Right cardiac atrium (tissue), 5 donors: ENCODE results near the gene NUP205. TPM values are rescaled to one million over a fixed set of nuclear protein-coding genes. Genes with fewer than 3 reads are reported as not detected.
A peak's percentile ranks its signal among the peaks of the same experiment; 100 is the strongest.
"Not testable (repeated sequence)": the region's sequence is repeated elsewhere in the genome, so short reads cannot be mapped to it uniquely, and the experiment has no call there.

Experiments used
- ATAC-seq, 2 donors: fragments of 200-7000 bp; cut with Tn5 transposase; one replicate each; pipeline versions ENCODE4 v1.8.0 to v1.9.1; 2020; ENCODE audit warnings: moderate library complexity in 2 of 2, mild to moderate bottlenecking in 1 of 2
- DNase-seq, 3 donors: peaks; one replicate each; pipeline ENCODE4 v3.0.0-alpha.2; 2020
- H3K27ac ChIP-seq: one replicate; pipeline ENCODE4 v1.5.1; 2013; ENCODE audit warnings: mild to moderate bottlenecking, low read length, control low read depth, moderate library complexity
- H3K27me3 ChIP-seq: one replicate; pipeline ENCODE4 v1.6.1; 2013; ENCODE audit not compliant: control insufficient read depth, insufficient read depth
- H3K4me1 ChIP-seq: one replicate; pipeline ENCODE4 v1.6.1; 2013; ENCODE audit warnings: low read length; ENCODE audit not compliant: control insufficient read depth, insufficient read depth
- H3K4me3 ChIP-seq: one replicate; pipeline ENCODE4 v1.5.1; 2013; ENCODE audit warnings: low read length, control low read depth
- H3K9me3 ChIP-seq: one replicate; pipeline ENCODE4 v1.6.1; 2013; ENCODE audit warnings: low read length; ENCODE audit not compliant: control insufficient read depth
- WGBS: extraction: QIAGEN DNeasy Blood & Tissue Kit; methylation state at CpG from one replicate; pipeline ENCODE4 v1.1.7; 2013; 5-methylcytosine and 5-hydroxymethylcytosine counted together
- intact Hi-C, 4 donors: fragments of 100-400 bp; cut with DNase I; formaldehyde crosslinking; loops; one replicate each; pipeline versions ENCODE4 v1.11.0 to v1.14.0; 2022 to 2023
- polyA plus RNA-seq: library from polyadenylated mRNA; stranded (reverse); fragments of 200-250 nt; gene quantifications from one replicate; pipeline ENCODE4 v1.2.3, GENCODE V29; 2013
- total RNA-seq, 4 donors: library from RNA; stranded (reverse); fragmentation: NEBNext Ultra II Directional; extraction: Animal tissue kit (Norgen Biotek cat#: 25700); gene quantifications; one replicate each; pipeline ENCODE4 v1.2.1, GENCODE V29; 2021
- donor health status: healthy with polysubstance abuse.
- donor health status: DM: no; HTN: yes; CAD: no.
- donor health status: DM: no; HTN: no; CAD: no.
- donor health status: DM: no; HTN: yes; CAD: no; lungs with severe emphysema.
- donor health status: DM: yes; HTN: yes; CAD: no.

The NUP205 gene
- total and polyA plus RNA-seq, 5 donors, result 12.2 to 22.1 (median 17.9) TPM

GRCh38 chr7:135684699-135685098, 127.0 kb downstream of the NUP205 start:
- ATAC-seq, result peak in 1 of 2 donors; percentile 19
- Histone ChIP-seq H3K9me3 (no peaks in the 10 kb centered on the region), H3K4me3 (no peak overlapping the region), H3K27me3 (no peaks in the 10 kb centered on the region), H3K27ac (no peak overlapping the region), H3K4me1 (peaks cover 13% of the 10 kb centered on the region)
- 80% methylated on average over 5 of the region's 5 CpGs for WGBS
- intact Hi-C loops, result loop anchor here in 1 of 4 donors (10.0 kb wide), 1 partner anchor 110 kb away; no protein-coding TSS in a partner anchor
- no peak for DNase-seq

- intact Hi-C loops, result loop anchor here in 1 of 4 donors (10.0 kb wide), 1 partner anchor 109 kb away; no protein-coding TSS in a partner anchor
- WGBS, result 81% methylated on average over 9 of the region's 9 CpGs
- Histone ChIP-seq H3K9me3 (no peaks in the 10 kb centered on the region), H3K27me3 (no peaks in the 10 kb centered on the region), H3K4me1 (peaks cover 13% of the 10 kb centered on the region), H3K27ac (no peak overlapping the region), H3K4me3 (no peak overlapping the region)
- ATAC-seq (no peak), DNase-seq (no peak)
Observed at GRCh38 chr7:135685306-135686084, 127.8 kb downstream of the NUP205 start.

DNA sequence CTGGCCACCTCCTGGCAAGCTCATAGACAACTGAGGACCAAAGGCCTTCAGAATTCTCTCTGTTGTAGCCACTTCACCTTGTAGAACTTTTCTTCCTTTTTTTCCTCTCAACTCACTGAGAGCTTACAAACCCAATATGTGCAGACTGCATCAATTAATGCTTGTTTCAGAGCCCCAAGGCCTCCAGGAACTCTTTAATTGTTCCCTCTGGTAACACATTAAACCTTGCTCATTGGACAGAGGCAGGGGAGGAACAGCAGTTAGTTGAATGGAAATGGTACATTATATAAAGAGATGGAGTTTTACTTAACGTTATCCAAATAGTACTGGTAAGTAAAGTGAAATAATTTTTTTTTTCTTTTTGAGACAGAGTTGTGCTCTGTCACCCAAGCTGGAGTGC, 129.7 kb downstream of the NUP205 start:
- Histone ChIP-seq H3K27ac (no peak overlapping the region), H3K27me3 (no peaks in the 10 kb centered on the region), H3K4me3 (no peak overlapping the region), H3K4me1 (peaks cover 6% of the 10 kb centered on the region), H3K9me3 (no peaks in the 10 kb centered on the region)
- intact Hi-C loops, result loop anchor here in 1 of 4 donors (10.0 kb wide), 1 partner anchor 107 kb away; no protein-coding TSS in a partner anchor
- 0% methylated on average over 1 of the region's 1 CpG for WGBS
- DNase-seq (no peak), ATAC-seq (no peak)

DNA sequence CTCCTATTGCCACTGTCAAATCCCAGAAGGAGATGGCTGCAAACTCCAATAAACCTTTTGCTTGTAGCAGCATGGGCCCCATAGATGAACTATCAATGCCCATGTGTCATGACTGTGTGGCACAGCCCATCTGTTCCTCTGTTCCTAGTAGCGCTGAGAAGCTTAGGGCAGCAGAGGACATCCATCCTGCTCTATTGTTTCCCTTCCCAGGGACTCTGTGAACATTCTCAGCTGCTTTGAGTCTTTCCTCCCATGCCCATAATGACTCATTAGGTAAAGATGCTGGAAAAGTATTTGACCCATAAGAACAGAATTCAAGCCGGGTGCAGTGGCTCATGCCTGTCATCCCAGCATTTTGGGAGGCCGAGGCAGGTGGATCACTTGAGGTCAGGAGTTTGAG, 132.8 kb downstream of the NUP205 start:
- Histone ChIP-seq H3K4me3 (no peak overlapping the region), H3K27me3 (no peaks in the 10 kb centered on the region), H3K27ac (no peak overlapping the region), H3K4me1 (no peaks in the 10 kb centered on the region), H3K9me3 (no peaks in the 10 kb centered on the region)
- no peak for DNase-seq
- WGBS, result 97% methylated on average over 3 of the region's 3 CpGs
- ATAC-seq, result no peak
- intact Hi-C loops, result no loop called here

DNA sequence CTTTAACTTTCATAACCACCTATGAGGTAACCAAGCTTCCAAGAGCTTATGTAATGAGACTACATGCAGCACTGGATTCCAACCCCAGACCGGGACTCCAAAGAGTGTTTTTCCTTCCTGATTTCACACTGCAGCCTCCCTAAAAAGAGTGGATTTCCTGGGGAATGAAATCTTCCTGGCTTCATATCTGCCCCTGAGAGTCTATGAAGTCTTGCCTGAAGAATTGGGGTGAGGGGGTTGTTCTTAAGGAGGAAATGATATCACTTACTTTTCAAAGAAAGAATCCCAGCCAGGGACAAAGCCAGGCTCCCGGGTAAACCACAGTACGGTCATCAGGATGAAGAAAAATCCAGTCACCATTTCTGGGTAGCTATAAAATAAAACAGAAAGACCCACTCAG, 134.3 kb downstream of the NUP205 start:
- DNase-seq (no peak), ATAC-seq (no peak)
- 68% methylated on average over 3 of the region's 3 CpGs for WGBS
- no peaks in the 10 kb centered on the region for H3K9me3 ChIP-seq
- H3K4me1 ChIP-seq, result no peaks in the 10 kb centered on the region
- no peak overlapping the region for H3K4me3 ChIP-seq
- no peaks in the 10 kb centered on the region for H3K27me3 ChIP-seq
- intact Hi-C loops, result no loop called here
- H3K27ac ChIP-seq, result no peak overlapping the region

DNA sequence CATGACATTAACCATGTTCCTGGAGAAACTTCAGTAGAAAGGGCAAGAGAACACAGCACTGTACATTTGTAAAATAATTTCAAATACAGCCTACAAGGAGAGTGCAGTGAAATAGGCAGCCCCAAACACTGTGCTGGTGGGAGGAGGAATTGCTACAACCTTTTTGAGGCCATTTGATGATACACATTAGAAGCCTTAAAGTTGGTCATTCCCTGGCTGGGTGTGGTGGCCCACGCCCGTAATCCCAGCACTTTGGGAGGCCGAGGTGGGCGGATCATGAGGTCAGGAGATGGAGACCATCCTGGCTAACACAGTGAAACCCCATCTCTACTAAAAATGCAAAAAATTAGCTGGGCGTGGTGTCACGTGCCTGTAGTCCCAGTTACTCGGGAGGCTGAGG, 134.9 kb downstream of the NUP205 start:
- H3K27me3 ChIP-seq, H3K4me3 ChIP-seq, H3K4me1 ChIP-seq, DNase-seq, H3K27ac ChIP-seq, ATAC-seq, intact Hi-C loops, H3K9me3 ChIP-seq: not testable (repeated sequence)
- 98% methylated on average over 7 of the region's 7 CpGs for WGBS

DNA sequence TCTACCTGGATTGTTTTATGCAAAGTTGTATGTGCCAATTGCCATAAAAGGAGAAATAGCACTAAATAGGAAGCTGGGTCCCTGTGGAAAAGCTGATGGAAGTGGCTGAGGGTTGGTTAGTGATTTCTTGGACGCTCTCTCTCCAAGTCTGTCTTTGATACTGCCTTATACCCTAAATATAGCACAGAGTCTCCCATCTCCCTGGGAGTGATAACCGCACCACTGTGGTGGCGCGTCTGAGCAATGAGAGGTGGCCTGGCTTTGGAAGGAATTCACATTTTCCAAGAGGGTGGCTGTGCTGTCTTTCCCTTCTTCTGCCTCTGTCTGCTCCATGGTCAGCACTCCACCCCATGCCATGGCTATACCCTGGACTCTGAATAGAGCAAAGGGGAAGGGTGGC, 135.8 kb downstream of the NUP205 start:
- ATAC-seq, result peak; percentile 63 to 68
- H3K4me1 ChIP-seq, result no peaks in the 10 kb centered on the region
- H3K27me3 ChIP-seq, result no peaks in the 10 kb centered on the region
- H3K4me3 ChIP-seq, result no peak overlapping the region
- intact Hi-C loops, result no loop called here
- WGBS, result 57% methylated on average over 4 of the region's 4 CpGs
- DNase-seq, result no peak
- peak overlapping the region; percentile 59 for H3K27ac ChIP-seq
- H3K9me3 ChIP-seq, result no peaks in the 10 kb centered on the region

DNA sequence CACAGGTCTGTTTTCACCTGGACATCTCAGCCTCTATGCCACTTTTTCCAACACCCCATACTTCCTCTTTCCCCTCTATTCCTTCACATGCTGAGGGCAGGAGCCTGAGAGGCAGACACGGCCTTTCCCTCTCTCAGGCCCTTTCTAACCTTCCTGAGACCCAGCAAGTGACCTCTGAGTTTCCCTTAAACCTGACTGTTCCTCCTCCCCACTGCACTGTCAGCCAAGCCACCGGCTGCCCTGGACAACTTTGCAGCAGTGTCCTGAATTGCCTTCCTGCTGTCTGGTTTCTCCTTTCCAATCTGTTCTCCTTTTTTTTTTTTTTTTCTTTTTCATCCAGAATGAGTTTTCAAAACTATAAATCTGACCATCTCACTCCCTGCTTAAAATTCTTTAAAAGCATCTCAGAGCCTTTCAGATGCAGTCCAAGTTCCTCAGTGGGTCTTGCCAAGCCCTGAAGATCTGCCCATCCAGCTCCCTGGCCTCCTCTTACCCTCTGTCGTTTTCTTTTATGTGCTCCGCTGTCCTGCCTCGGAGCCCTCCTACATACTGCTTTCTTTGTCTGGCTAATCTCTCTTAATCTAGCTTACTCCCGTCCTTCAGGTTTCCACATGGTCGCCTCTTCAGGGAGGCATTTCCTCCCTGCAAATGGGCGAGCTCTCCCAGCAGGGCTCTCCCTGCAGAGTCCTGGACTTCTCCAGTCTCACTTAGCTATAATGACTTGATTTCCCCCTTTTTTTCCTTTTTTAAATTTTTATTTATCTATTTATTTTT, 139.7 kb downstream of the NUP205 start:
- intact Hi-C loops, result no loop called here
- no peaks in the 10 kb centered on the region for H3K4me1 ChIP-seq
- H3K4me3 ChIP-seq, result no peak overlapping the region
- ATAC-seq (no peak), DNase-seq (no peak)
- 35% methylated on average over 8 of the region's 8 CpGs for WGBS
- H3K9me3 ChIP-seq, result no peaks in the 10 kb centered on the region
- H3K27me3 ChIP-seq, result no peaks in the 10 kb centered on the region
- H3K27ac ChIP-seq, result no peak overlapping the region

Other genes with a start within 250 kb of the NUP205 start
- gene CNOT4, start 47.8 kb upstream of the NUP205 start, total RNA-seq, result 10 to 100 TPM; 25.3 to 33.1 (median 29.3) TPM
- 9.9 TPM for gene CNOT4, start 47.8 kb upstream of the NUP205 start, polyA plus RNA-seq
- 10 to 100 TPM; 27.4 to 30.9 (median 28.7) TPM for gene STMP1, start 104.6 kb downstream of the NUP205 start, total RNA-seq
- gene STMP1, start 104.6 kb downstream of the NUP205 start, polyA plus RNA-seq, result 30.8 TPM
- under 1 TPM in 2 of 4 donors, not detected in 2; 0.23 to 0.41 TPM for gene SLC13A4, start 170.3 kb downstream of the NUP205 start, total RNA-seq
- gene SLC13A4, start 170.3 kb downstream of the NUP205 start, polyA plus RNA-seq, result 0.16 TPM
- gene FAM180A, start 190.9 kb downstream of the NUP205 start, total RNA-seq, result 10 to 100 TPM in 1 of 4 donors, 1 to 10 TPM in 3; 1.6 to 11.3 (median 8.1) TPM
- 3.7 TPM for gene FAM180A, start 190.9 kb downstream of the NUP205 start, polyA plus RNA-seq